ENCODE results near the gene NOPCHAP1.
"Not testable (repeated sequence)": the region's sequence is repeated elsewhere in the genome, so short reads cannot be mapped to it uniquely, and the experiment has no call there.

The NOPCHAP1 gene, protein sequence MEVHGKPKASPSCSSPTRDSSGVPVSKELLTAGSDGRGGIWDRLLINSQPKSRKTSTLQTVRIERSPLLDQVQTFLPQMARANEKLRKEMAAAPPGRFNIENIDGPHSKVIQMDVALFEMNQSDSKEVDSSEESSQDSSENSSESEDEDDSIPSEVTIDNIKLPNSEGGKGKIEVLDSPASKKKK

DNA sequence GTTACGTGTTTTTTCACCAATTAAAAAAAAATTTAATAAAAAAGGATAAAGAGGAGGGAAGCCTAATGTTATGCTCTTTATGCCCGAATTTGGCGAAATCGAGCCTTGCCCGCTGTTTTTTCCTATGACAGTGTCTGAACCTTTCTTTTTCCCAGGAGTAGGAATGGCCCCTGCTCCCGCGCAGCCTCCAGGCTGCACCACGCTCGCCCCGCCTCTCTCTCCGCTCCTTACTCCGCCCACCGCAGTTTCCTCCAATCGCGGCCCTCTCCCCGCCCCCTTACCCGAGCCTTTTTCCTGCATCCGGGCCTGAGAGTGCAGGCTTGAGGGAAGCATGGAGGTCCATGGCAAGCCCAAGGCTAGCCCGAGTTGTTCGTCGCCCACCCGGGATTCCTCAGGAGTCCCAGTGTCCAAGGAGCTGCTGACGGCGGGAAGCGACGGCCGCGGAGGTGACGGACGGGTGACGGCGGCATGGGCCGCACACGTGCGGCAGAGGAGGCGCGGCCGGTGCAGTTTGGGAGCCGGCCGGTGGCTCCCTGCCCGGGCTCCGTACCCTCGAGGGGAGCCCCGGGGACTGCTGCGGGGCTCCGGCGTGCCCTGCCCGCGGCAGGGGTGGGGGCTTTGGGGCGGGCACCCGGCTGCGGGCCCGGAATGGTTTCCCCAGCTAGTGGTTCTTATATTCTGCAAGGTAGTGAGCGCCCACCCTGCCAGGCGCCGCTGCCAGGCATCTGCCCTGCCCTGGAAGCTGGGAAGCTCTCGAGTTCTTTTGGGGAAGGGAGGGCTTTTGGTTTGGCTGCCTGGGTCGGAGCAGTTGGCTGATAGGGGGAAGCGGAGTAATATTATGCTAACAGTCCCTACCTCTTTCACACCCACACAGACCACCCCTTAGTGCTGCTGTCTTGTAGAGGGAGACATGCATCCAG, at the start of gene NOPCHAP1:
Gene NOPCHAP1 (plus strand): TSS at position 295 of the 920 bp plus-strand sequence. CDS start 37 bp downstream, at position 332.
- peak; percentile 93 for DNase-seq

DNA sequence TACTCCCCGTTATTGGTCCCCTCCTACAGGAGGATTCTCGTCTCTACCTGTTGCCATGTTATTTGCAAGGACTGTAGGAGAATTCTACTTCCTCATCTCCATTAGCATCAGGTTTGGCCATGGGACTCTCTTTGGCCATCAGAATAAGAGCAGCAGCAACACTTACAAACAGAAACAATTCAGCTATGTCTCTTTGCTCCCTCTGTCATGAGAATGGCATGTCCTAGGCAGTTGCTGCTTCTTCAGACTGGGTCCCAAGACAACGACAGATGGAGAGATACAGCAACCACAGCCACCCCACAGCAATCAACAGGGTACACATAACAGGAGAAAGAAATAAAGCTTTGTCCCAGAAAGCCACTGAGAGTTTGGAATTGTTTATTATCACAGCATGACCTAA, 47.7 kb upstream of the NOPCHAP1 start:
- DNase-seq, result peak; percentile 12

DNA sequence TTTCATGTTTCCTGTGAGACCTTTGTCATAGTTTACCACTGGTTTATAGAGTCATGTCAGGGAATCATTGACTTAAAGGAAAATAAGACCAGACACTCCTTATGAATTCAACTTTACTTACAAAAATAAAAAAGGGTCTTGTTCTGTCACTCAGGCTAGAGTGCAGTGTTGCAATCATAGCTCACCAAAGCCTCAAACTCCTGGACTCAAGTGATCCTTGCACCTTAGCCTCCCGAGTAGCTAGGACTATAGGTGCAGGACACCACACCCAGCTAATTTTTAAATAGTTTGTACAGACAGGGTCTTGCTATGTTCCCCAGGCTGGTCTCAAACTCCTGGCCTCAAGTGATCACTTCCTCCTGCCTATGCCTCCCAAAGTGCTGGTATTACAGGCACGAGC, 47.0 kb upstream of the NOPCHAP1 start:
- no peak for DNase-seq

DNA sequence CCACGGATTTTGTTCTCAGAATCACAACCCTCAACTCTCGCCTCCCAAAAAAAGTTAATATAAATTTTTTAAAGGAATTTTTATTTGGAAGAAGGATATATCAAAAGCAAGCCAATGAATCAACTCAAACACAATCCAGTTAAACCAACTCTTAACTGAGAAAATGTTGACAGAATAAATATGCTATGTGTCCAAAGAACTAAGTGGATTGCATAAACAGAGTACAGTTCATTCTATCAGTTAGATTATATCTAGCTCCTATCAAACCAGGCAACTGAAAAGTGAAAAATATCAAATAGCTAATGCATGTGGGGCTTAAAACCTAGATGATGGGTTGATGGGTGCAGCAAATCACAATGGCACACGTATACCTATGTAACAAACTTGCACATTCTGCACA, 44.7 kb upstream of the NOPCHAP1 start:
- no peak for DNase-seq

DNA sequence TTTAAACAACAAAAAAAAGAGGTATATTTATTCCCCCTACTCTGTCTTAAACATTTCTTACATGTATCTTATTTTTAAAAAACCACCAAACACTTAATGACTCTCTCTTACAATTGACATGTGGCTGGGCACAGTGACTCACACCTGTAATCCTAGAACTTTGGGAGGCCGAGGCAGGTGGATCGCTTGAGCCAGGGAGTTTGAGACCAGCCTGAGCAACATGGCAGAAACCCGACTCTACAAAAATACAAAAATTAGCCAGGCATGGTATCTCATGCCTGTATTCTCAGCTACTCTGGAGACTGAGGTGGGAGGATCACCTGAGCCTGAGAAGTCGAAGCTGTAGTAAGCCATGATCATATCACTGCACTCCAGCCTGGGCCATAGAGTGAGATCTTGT, 44.0 kb upstream of the NOPCHAP1 start:
- no peak for DNase-seq

DNA sequence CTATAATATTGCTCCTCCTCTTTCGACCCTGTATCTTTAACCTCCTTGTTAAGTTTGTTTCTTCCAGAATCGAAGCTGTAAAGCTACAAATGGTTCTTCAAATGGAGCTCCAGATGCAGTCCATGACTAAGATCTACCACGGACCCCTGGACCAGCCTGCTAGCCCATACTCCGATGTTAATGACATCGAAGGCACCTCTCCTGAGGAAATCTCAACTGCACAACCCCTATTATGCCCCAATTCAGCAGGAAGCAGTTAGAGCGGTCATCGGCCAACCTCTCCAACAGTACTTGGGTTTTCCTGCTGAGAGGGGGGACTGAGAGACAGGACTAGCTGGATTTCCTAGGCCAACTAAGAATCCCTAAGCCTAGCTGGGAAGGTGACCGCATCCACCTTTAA, 42.7 kb upstream of the NOPCHAP1 start:
- not testable (repeated sequence) for DNase-seq

DNA sequence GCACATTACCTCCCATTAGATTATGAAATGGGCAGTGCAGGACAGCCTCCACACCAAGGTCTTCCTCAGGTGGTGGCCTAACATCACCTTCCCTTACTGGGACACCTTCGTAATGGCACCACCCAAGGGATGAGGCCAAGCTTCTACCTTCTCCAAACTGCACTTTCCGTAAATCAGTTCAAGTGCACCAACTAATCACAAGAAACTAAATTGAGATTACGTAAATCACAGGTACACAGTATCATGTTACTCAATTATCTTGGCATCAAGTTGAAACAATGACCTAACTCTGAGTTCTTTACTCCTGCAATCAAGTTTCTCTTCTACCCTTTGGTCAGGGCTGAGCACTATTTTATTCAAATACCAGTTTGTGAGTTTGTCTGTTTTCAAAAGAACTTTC, 41.9 kb upstream of the NOPCHAP1 start:
- DNase-seq, result no peak

DNA sequence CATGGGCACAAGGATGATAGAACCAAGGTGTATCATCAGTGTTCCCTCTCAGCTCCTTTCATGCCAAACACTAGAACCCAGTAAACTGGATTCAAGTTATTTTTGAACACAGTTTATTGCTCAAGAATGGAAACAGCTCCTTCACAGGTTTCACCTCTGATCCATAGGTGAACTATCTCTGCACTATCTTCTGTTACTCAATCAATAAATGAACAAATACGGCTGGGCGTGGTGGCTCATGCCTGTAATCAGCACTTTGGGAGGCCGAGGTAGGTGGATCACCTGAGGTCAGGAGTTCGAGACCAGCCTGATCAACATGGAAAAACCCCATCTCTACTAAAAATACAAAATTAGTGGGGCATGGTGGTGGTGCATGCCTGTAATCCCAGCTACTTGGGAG, 37.4 kb upstream of the NOPCHAP1 start:
- not testable (repeated sequence) for DNase-seq

DNA sequence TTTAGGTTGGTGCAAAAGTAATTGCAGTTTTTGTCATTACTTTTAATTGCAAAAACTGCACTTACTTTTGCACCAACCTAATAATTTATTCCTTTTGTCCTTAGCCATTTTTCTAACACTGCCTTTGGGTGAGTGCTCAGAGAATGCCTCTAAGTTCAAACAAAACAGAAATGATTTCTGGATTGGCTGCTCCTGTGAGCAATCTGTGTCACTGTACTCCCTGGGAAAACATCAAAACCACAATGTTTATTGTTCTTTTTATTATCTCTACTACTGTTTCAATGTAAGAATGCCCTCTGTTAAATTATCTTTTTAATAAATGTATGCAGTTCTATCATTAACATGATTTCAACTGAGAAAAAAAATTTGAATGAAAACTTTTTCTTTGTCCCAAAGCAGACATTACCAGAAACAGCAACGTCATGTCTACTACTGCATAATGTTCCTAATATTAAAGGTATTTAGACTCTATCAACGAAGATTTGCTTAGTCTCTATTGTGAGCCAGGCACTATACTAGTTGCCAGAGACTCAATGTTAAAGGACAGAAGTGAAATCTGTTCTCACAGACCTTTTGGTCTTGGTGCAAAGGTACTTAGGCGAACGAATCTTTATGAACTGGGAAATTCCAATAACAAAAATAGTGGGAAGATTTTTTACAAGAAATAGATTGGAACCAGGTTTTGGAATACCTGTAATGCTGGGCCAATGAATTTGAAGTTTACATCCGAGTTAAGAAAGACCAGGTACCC, 34.2 kb upstream of the NOPCHAP1 start:
- no peak for DNase-seq

DNA sequence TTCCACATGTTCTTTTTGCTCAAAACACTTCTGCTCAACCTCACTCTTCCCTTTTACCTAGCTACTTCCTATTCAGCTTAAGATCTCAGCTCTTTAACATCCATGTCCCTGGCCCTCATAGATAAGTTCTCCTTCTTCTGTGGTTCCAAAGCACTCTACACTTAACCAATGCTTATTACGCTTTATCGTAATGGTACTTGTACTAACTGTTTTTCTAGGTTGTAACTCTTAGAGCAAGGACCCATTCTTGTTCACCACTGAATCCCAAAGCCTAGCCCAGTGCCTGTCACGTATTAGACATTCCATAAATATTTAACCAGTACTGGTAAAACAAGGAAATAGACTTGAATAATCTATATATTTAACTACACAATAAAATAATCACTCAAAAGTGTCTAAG, 33.3 kb upstream of the NOPCHAP1 start:
- peak; percentile 70 for DNase-seq

DNA sequence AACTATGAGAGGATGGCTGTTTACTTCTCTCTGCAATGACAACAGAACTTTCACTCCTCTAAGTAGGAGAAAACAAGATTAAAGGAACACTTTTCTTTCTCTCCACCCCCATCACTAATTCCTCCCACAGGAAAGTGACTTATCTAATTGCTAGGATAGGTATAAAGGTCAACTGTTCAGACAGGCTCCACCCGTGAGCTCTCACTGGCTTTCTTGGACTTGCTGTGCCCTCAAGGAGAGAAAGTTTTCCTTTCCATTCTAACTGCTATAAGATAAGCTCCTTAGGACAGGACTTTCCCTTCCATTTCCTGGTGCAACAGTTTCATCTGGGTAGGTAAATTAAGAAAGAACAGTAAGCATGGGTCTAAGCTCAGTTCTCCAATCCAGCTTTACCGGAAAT, 32.8 kb upstream of the NOPCHAP1 start:
- DNase-seq, result peak; percentile 31

DNA sequence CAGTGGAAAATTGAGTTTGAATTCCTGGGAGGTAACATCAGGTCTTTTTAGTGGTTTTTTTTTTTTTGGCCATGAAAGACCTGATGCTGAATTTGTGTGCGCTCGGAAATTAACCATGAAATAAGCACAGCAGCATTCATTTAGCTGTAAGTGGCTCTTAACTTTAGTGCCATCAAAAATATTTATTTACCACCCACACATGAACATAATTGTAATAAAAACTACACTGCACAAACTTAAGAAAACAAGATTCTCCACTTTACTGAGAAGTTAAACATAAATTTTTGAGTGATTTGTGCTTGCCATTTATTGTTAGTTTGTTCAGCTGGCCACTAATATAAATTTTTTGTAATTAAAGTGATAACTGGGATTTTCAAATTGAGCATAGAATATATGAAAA, 30.4 kb upstream of the NOPCHAP1 start:
- no peak for DNase-seq

DNA sequence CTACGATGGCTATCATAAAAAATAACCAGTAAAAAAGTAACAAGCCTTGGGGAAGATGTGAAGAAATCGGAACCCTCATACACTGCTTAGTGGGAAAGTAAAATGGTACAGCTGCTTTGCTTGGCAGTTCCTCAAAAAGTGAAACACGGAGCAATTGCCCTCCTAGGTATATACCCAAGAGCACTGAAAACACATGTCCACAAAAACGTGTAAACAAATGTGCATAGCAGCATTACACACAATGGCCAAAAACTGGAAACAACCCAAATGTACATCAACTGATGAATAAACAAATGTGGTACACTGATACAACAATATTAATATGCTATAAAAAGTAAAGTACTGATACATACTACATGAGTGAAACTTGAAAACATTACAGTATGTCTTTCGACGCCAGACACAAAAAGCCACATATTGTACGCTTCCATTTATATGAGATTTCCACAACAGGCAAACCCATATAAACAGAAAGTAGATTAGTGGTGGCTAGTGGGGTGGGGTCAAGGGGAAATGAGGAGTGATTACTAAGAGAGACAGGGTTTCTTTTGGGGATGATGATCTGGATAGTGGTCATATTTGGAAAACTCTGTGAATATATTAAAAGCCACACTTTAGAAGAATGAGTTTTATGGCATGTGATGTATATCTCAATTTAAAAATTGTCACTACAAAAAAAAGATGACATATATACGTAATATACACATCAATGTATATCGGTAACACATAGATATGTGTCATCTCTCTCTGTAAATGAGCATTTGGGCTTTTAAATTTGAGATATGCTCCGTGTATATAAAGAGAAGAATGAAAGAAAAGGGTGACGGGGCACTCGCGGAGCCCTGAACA, 29.0 kb upstream of the NOPCHAP1 start:
- DNase-seq, result no peak

DNA sequence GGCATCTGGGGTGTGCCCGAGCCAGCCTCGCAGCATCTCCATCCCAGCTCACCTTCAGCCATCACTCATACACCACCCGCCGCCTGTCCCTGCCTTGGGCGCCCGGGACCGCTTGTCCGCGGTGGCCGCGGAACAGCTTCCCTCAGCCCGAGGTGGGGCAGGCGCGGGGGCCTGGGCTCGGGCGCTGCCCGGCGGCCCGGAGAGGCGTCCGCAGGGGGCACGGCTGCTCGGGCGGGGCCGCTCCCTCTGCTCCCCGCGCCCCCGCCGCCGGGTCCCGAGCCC, 28.5 kb upstream of the NOPCHAP1 start:
- no peak for DNase-seq

DNA sequence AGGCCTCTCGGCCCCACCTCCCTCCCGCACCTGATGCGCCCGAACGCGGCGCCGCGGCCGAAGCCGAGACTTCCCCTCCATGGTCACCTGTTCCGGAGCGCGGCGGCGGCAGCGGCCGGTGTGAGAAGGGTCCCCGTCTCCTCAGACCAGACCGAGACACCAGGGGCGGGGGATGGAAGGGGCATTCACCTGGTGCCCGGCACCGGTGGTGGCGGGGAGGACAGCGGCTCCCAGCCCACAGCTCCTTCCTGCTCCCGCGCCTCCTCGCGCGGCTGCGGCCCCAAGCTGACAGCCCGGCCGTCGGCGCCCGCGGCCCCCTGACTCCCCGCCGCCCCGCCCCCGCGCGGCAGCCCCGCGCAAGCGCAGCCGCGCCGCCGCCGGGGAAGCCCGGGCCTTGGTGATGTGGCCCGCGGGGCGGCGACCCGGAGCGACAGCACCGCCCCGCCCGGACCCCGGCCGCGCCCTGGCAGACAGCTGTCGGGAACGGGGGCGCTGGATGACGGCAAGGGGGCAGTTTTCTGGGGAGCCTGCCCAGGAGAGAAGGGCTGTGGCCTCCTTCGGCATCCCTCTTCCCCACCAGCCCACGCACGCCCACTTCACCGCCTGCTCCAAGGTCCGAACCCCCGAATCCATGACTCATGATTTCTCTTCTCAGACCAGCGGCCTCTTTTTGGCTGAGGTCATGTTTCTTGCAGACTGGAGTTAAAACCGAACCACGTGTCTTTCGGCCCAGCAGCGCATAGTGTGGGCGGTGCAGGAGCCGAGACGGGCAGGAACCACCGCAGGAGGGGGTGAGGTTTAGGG, 27.9 kb upstream of the NOPCHAP1 start, which contains the start of gene SLC41A2:
Gene SLC41A2 (minus strand): TSS at position 290 of the 804 bp plus-strand sequence. CDS start 29,763 bp downstream, outside the sequence.
- DNase-seq, result peak; percentile 79

DNA sequence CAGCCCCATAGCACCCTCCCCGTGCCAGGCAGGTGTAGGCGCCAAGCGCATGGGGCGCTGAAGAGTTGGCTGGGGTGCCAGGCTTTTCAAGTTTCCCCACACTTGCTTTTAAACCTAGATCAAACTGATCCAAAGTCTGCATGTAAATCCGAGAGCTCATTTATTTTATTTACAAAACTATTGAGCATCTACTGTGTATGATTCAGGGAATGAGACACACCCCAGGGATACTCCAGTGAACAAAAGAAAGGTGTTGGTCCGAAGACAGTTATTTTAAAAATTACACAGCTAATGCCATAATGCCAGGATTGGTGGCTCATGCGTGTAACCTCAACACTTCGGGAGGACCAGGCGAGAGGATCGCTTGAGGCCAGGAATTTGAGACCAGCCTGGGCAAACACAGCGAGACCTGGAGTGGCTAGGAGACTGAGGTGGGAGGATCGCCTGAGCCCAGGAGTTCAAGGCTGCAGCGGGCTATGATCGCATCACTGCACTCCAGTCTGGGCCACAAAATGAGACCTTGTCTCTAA, 27.2 kb upstream of the NOPCHAP1 start:
- no peak for DNase-seq

DNA sequence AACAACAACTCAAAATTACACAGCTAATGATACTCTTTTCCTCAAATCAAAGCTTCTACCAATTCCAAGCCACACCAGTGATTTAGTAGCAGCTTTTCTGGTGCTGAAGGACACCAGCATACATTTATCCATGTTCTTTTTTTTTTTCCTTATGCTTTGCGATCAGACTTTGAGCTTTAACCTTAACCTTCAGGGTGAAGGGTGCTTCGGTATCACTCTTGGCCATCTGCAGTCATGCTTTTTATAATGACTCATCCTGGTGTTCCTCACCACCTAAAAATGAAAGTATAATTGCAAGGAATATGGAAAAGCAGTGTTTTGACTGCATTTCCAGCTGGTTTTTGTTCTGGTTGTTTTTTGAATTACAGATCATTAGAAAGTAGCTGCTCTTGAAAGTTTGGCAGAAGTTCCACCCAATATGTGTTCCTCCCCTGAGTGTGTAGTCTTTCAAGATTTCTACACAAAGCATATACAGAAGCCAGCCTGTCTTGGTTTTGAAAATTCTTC, 26.7 kb upstream of the NOPCHAP1 start:
- peak; percentile 69 for DNase-seq

DNA sequence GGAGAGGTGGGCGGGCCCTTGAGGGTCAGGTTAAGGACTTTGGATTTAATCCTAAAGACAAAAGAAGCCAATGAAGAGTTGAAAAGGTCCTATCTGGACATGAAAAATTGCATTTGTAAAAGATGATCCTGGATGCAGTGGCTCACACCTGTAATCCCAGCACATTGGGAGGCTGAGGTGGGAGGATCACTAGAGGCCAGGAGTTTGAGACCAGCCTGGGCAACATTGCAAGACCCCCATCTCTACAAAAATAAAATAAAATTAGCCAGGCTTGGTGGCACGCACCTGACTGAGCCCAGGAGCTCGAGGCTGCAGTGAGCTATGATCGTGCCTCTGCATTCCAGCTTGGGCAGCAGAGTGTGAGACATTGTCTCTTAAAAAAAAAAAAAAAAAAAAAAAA, 25.7 kb upstream of the NOPCHAP1 start:
- no peak for DNase-seq

DNA sequence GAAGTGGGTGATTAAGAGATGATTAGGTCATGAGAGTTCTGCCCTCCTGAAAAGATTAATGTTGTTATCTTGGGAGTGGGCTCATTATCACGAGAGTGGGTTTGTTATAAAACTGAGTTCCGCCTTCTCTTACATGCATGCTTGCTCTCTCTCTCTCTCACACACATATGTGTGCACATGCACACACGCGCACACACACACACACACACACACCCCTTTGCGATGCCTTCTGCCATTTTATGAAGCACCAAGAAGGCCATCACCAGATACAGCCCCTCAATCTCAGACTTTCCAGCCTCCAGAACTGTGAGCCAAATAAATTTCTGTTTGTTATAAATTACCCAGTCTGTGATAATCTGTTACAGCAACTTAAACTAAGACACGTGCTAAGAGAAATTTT, 22.4 kb upstream of the NOPCHAP1 start:
- no peak for DNase-seq

DNA sequence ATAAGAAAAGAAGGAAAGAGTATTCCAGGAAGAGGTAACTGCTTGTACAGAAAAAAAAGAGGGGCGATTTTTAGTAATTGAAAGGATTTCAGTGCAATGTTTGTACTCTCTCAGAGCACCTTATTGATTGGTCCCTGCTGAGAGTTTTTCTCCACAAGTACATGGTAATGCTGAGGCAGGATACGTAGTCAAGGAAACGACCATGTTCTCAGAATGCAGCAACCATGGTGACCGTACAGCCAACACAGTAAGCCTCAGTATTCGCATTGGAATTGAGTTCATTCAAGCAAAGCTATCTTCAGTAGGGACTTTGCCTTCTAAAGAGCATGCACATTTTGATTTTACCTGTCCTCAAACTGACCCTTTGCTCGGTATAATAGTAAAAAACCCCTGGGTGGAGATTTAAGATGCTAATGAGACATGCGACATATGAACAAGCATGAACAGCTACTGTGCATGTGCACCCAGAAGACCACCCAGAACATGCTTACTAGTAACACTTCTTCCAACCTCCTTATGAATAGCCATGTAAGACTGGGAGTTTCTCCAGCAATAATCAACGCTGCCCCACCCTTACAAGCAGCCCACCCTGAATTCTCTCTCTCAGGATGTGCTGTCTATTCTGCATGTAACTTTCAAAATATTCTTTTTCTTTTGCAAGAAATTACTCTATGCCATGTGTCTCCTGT, 21.8 kb upstream of the NOPCHAP1 start:
- DNase-seq, result no peak

DNA sequence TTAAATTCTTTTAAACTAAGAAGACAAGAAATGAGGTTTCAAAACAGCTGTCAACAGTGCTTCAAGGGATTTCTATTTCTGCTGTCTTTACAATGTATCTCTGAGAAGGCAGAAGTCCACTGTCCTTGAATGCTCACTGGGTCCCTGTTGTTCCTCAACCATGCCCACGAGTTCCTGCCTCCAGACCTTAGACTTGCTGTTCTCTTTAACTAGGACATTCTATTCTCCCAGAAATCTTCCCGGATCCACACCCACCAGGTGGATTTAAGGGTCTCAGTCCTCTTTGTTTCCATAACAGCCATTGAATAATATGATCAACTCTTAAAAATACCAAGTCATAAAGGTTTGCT, 21.3 kb upstream of the NOPCHAP1 start:
- no peak for DNase-seq

Data from OCI-M1 (cell line).